Panc1 (cell line): ENCODE measurements around the gene SCAF4.

Experiments used
- CTCF ChIP-seq: fragments of 450-650 bp; IDR thresholded peaks from 2 replicates; pipeline ENCODE4 v1.5.1; 2017; ENCODE audit warnings: mild to moderate bottlenecking
- POLR2AphosphoS5 ChIP-seq: IDR thresholded peaks from 2 replicates; pipeline ENCODE4 v1.6.1; 2012; ENCODE audit warnings: mild to moderate bottlenecking, low read depth, low read length, moderate library complexity
- SIN3A ChIP-seq: IDR thresholded peaks from 2 replicates; pipeline ENCODE4 v1.6.1; 2012; ENCODE audit warnings: low read depth, mild to moderate bottlenecking, low read length, moderate library complexity, borderline replicate concordance; ENCODE audit not compliant: insufficient read depth
- TCF7L2 ChIP-seq: IDR thresholded peaks from 2 replicates; pipeline ENCODE4 v1.6.1; 2011; ENCODE audit warnings: mild to moderate bottlenecking, low read depth, low read length, inconsistent platforms
- TF ChIP-seq, protein P1 (sequence below), 2 experiments: IDR thresholded peaks; 2 replicates each; pipeline ENCODE4 v1.6.1; 2011 to 2012; ENCODE audit warnings: low read depth in 2 of 2, control low read depth in 1 of 2, low read length in 1 of 2, mild to moderate bottlenecking in 1 of 2, moderate library complexity in 1 of 2; ENCODE audit not compliant: insufficient read depth in 1 of 2

DNA sequence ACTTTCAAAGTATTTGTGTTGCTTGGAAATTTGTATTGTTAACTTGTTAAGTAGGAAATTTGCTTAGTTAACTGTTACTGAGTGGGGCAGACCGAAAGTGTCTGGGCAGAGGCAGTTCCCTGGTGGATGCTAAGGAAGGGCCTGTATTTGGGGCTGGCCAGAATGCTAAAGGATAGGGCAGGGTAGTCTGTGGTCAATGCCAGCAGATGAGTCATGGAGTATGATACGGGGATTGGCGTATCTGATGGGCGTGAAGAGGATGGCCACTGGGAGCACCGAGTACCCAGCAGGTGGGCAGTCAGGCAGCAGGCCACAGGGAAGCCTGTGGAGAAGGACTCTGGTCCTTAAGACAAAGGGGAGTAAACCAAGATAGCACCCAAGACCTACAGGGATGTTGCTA lies 46.6 kb upstream of the SCAF4 start:
- TF ChIP-seq CTCF (no peak), POLR2AphosphoS5 (no peak), SIN3A (no peak), TCF7L2 (no peak)
- TF ChIP-seq, protein P1, sequence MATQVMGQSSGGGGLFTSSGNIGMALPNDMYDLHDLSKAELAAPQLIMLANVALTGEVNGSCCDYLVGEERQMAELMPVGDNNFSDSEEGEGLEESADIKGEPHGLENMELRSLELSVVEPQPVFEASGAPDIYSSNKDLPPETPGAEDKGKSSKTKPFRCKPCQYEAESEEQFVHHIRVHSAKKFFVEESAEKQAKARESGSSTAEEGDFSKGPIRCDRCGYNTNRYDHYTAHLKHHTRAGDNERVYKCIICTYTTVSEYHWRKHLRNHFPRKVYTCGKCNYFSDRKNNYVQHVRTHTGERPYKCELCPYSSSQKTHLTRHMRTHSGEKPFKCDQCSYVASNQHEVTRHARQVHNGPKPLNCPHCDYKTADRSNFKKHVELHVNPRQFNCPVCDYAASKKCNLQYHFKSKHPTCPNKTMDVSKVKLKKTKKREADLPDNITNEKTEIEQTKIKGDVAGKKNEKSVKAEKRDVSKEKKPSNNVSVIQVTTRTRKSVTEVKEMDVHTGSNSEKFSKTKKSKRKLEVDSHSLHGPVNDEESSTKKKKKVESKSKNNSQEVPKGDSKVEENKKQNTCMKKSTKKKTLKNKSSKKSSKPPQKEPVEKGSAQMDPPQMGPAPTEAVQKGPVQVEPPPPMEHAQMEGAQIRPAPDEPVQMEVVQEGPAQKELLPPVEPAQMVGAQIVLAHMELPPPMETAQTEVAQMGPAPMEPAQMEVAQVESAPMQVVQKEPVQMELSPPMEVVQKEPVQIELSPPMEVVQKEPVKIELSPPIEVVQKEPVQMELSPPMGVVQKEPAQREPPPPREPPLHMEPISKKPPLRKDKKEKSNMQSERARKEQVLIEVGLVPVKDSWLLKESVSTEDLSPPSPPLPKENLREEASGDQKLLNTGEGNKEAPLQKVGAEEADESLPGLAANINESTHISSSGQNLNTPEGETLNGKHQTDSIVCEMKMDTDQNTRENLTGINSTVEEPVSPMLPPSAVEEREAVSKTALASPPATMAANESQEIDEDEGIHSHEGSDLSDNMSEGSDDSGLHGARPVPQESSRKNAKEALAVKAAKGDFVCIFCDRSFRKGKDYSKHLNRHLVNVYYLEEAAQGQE (IDR thresholded peaks at IDR 0.05; ENCODE audit: insufficient read depth in 1 of 2, low read depth in 2 of 2, low read length in 1 of 2) = no peak
